ENCODE measurements around the gene KIAA0513.

DNA sequence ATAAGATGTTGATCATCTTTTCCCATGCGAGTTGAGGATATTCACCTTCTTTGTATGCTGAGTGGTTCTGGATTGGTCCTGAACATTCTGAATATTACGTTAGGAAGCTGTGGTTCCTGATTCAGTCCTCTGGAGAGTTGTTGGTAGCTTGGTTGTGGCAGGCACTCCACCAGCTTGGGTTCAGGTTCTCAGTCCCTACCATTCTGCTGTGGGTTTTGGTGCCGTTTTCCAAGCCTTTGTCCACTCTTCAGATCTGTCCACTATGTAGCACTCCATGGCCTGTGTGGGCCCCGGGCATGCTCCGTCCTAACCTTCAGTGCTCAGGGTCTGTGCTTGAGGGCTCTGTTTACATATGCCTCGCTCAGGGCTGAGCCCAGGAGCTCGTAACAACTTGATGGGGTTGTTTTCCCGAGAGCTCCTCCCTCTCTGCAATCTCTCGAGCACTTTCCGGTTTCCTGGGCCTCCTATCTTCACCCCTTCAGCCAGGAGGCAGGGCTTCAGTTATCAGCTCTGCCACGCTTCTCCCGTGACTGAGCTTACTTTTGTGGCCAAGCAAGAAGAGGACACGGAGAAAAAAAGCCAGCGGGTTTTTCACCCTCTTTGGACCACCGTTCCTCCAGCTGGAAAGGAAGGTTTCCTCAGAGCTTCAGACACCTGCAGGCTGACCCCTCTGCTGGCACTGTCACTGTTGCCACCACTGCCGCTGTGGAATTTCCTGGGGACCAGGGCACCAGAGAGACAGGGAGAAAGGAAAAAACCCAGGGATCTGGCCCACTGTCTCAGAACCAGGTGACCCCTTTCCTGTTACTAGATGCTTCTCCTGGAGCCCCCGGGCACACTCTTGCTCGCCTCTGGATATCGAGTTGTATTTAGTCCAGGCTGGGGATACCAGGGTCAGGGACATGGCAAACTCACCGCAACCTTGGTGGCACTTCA lies 19.6 kb downstream of the KIAA0513 start:
- TF ChIP-seq, protein P1, sequence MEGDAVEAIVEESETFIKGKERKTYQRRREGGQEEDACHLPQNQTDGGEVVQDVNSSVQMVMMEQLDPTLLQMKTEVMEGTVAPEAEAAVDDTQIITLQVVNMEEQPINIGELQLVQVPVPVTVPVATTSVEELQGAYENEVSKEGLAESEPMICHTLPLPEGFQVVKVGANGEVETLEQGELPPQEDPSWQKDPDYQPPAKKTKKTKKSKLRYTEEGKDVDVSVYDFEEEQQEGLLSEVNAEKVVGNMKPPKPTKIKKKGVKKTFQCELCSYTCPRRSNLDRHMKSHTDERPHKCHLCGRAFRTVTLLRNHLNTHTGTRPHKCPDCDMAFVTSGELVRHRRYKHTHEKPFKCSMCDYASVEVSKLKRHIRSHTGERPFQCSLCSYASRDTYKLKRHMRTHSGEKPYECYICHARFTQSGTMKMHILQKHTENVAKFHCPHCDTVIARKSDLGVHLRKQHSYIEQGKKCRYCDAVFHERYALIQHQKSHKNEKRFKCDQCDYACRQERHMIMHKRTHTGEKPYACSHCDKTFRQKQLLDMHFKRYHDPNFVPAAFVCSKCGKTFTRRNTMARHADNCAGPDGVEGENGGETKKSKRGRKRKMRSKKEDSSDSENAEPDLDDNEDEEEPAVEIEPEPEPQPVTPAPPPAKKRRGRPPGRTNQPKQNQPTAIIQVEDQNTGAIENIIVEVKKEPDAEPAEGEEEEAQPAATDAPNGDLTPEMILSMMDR (IDR thresholded peaks at IDR 0.05 in 8 of 11, conservative IDR thresholded peaks at IDR 0.05 in 3 of 11), result no peak
- TF ChIP-seq POLR2AphosphoS5 (IDR thresholded peaks at IDR 0.05) (no peak), POLR2A (IDR thresholded peaks at IDR 0.05) (no peak)

Data from spleen (tissue), 7 donors.